HCT116 (cell line): ENCODE results near the gene MTA3. TPM values are rescaled to one million over a fixed set of nuclear protein-coding genes. Genes with fewer than 3 reads are reported as not detected.

ENCODE experiments used
- ATAC-seq: fragments of 200-7000 bp; cut with Tn5 transposase; 2 replicates; pipeline ENCODE4 v1.9.1; 2020; ENCODE audit warnings: mild to moderate bottlenecking, moderate library complexity
- BruUV-seq: library from RNA; stranded (reverse); fragments of 400-500 nt; replicated peaks from 2 replicates; lab custom pipeline; 2021; lab: Mats Ljungman, UMichigan
- CTCF ChIA-PET: fragments of 300-600 bp; sonication (Branson Sonifier 250); formaldehyde crosslinking; loops from one replicate; lab custom pipeline; 2021; ENCODE audit warnings: antibody characterized with exemption; lab: Charles Lee
- POLR2A ChIA-PET: fragments of 300-600, 350-600 bp; sonication (Branson Sonifier 250); formaldehyde crosslinking; loops from one replicate; lab custom pipeline; 2021; ENCODE audit warnings: antibody characterized with exemption; lab: Charles Lee
- RAD21 ChIA-PET, 2 experiments: fragments of 300-600 bp; sonication (Branson Sonifier 250); formaldehyde crosslinking; loops; one replicate each; lab custom pipeline; 2023; ENCODE audit warnings: low total read pairs in 2 of 2; ENCODE audit not compliant: uncharacterized antibody in 2 of 2, unreplicated experiment in 2 of 2, low non-redundant PET in 1 of 2; lab: Charles Lee
- DNase-seq: peaks from one replicate; pipeline ENCODE4 v3.0.0-alpha.2; 2010; ENCODE audit warnings: low read depth, low spot score
- H2AFZ ChIP-seq: fragments of 200-600 bp; shearing (Covaris generic), sonication (generic); 2 replicates; pipeline ENCODE4 v1.6.1; 2017; ENCODE audit warnings: low read depth, mixed run types, mixed read lengths, antibody characterized with exemption, low read length; ENCODE audit not compliant: poor library complexity, severe bottlenecking
- H3K27ac ChIP-seq: 2 replicates; pipeline ENCODE4 v1.5.1; 2012; ENCODE audit warnings: low read depth, low read length
- H3K27me3 ChIP-seq: fragments of 200-600 bp; sonication (generic); 2 replicates; pipeline ENCODE4 v1.6.1; 2016; ENCODE audit warnings: mixed run types, low read length, mixed read lengths; ENCODE audit not compliant: insufficient read depth
- H3K36me3 ChIP-seq, 2 experiments: fragments of 200-500 bp in 1 of 2; fragments of 200-600 bp in 1 of 2; sonication (Bioruptor generic) in 1 of 2; sonication (generic) in 1 of 2; 2 replicates each; pipeline versions ENCODE4 v1.5.1 to v1.6.1; 2014 to 2016; ENCODE audit warnings: low read length in 2 of 2, inconsistent platforms in 1 of 2, mixed read lengths in 1 of 2, mixed run types in 1 of 2; ENCODE audit not compliant: insufficient read depth in 2 of 2, control insufficient read depth in 1 of 2
- H3K4me1 ChIP-seq, 2 experiments: fragments of 200-600 bp in 1 of 2; sonication (generic) in 1 of 2; 2 replicates each; pipeline versions ENCODE4 v1.5.1 to v1.6.1; 2012 to 2017; ENCODE audit warnings: low read length in 2 of 2, inconsistent platforms in 1 of 2, mild to moderate bottlenecking in 1 of 2, mixed read lengths in 1 of 2, mixed run types in 1 of 2, moderate library complexity in 1 of 2; ENCODE audit not compliant: insufficient read depth in 2 of 2, control insufficient read depth in 1 of 2
- H3K4me2 ChIP-seq: fragments of 200-600 bp; sonication (generic); 2 replicates; pipeline ENCODE4 v1.6.1; 2017; ENCODE audit warnings: mixed run types, low read length, mixed read lengths
- H3K4me3 ChIP-seq, 2 experiments: fragments of 200-600 bp in 1 of 2; sonication (generic) in 1 of 2; replicated peaks in 1 of 2; 2 replicates each; pipeline ENCODE4 v1.5.1; 2011 to 2016; ENCODE audit warnings: low read length in 2 of 2, control low read depth in 1 of 2, low read depth in 1 of 2, mild to moderate bottlenecking in 1 of 2, mixed read lengths in 1 of 2, mixed run types in 1 of 2
- H3K79me2 ChIP-seq: fragments of 200-600 bp; sonication (generic); 2 replicates; pipeline ENCODE4 v1.6.1; 2017; ENCODE audit warnings: mild to moderate bottlenecking, mixed run types, low read length, moderate library complexity, mixed read lengths; ENCODE audit not compliant: insufficient read depth
- H3K9ac ChIP-seq: fragments of 200-600 bp; sonication (generic); 2 replicates; pipeline ENCODE4 v1.6.1; 2016; ENCODE audit warnings: low read length, mixed read lengths
- H3K9me2 ChIP-seq: fragments of 200-600 bp; sonication (generic), shearing (Covaris generic); 2 replicates; pipeline ENCODE4 v1.6.1; 2017; ENCODE audit warnings: mixed run types, mild to moderate bottlenecking, moderate library complexity; ENCODE audit not compliant: insufficient read depth
- H3K9me3 ChIP-seq, 2 experiments: fragments of 200-500 bp in 1 of 2; fragments of 200-600 bp in 1 of 2; sonication (Bioruptor generic) in 1 of 2; sonication (generic) in 1 of 2; 2 replicates each; pipeline ENCODE4 v1.6.1; 2014 to 2017; ENCODE audit warnings: low read length in 2 of 2, mixed read lengths in 2 of 2, inconsistent platforms in 1 of 2, low read depth in 1 of 2, mild to moderate bottlenecking in 1 of 2, mixed run types in 1 of 2, moderate library complexity in 1 of 2; ENCODE audit not compliant: control insufficient read depth in 1 of 2, insufficient read depth in 1 of 2
- H4K20me1 ChIP-seq: fragments of 200-600 bp; sonication (generic), shearing (Covaris generic); 2 replicates; pipeline ENCODE4 v1.6.1; 2017; ENCODE audit warnings: mixed run types, mild to moderate bottlenecking, moderate library complexity; ENCODE audit not compliant: insufficient read depth
- ELF1 ChIP-seq: IDR thresholded peaks from 2 replicates; pipeline ENCODE4 v1.6.1; 2012; ENCODE audit warnings: low read depth, borderline replicate concordance
- EZH2 ChIP-seq: fragments of 200-600 bp; sonication (generic); IDR thresholded peaks from 2 replicates; pipeline ENCODE4 v1.6.1; 2017; ENCODE audit warnings: antibody characterized with exemption, mixed run types
- EZH2phosphoT487 ChIP-seq: fragments of 200-600 bp; IDR thresholded peaks from 2 replicates; pipeline ENCODE4 v1.6.1; 2018; ENCODE audit warnings: antibody characterized with exemption, borderline replicate concordance
- FOSL1 ChIP-seq: IDR thresholded peaks from 2 replicates; pipeline ENCODE4 v1.6.1; 2012; ENCODE audit warnings: low read depth
- POLR2A ChIP-seq: IDR thresholded peaks from 2 replicates; pipeline ENCODE4 v1.7.0; 2011; ENCODE audit warnings: borderline replicate concordance; ENCODE audit not compliant: insufficient read depth, insufficient read length; ENCODE audit errors: extremely low read depth
- POLR2AphosphoS5 ChIP-seq: IDR thresholded peaks from 2 replicates; pipeline ENCODE4 v1.6.1; 2011; ENCODE audit warnings: mild to moderate bottlenecking, low read depth, low read length, moderate library complexity
- SIN3A ChIP-seq: IDR thresholded peaks from 2 replicates; pipeline ENCODE4 v1.6.1; 2012; ENCODE audit warnings: low read depth
- SP1 ChIP-seq: IDR thresholded peaks from 2 replicates; pipeline ENCODE4 v1.6.1; 2012; ENCODE audit warnings: low read depth
- SRF ChIP-seq: IDR thresholded peaks from 2 replicates; pipeline ENCODE4 v1.6.1; 2012; ENCODE audit warnings: low read depth
- YY1 ChIP-seq: IDR thresholded peaks from 2 replicates; pipeline ENCODE4 v1.6.1; 2011; ENCODE audit warnings: low read length, low read depth, moderate library complexity, mild to moderate bottlenecking; ENCODE audit not compliant: insufficient replicate concordance; ENCODE audit errors: extremely low read depth
- intact Hi-C: fragments of 100-400 bp; cut with micrococcal nuclease; formaldehyde crosslinking; loops from 2 replicates; pipeline ENCODE4 v1.10.0; 2022
- total RNA-seq: library from RNA; stranded (reverse); gene quantifications from one replicate; pipeline ENCODE4 v1.2.1, GENCODE V29; 2021; ENCODE audit not compliant: unreplicated experiment
- TF ChIP-seq, protein P1 (sequence below): IDR thresholded peaks from 2 replicates; pipeline ENCODE4 v1.6.1; 2012; ENCODE audit warnings: low read depth
- TF ChIP-seq, protein P2 (sequence below): IDR thresholded peaks from 2 replicates; pipeline ENCODE4 v1.6.1; 2012
- TF ChIP-seq, protein P3 (sequence below): IDR thresholded peaks from 2 replicates; pipeline ENCODE4 v1.6.1; 2012

MTA3 gene
- total RNA-seq, 1 experiment from 2014 or later: 46.3 TPM

DNA sequence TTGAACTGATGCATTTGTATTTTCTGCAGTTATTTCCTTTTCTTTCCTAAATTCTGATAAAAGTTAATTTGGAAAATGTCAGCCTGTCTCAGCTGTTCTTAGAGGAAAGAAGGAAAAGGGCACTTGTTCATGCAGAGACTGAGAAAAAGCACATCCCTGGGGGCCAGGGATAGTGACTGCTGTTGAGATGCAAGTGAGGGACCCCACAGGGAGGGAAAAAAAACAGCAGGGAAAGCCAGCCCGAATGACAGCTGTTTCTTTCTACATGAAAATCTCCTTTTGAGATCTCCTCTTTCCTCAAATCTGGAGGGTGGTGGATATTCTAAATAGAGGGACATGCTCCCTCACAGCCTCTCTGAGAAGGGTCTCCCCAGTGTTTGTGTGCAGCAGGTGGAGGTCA, 14.0 kb upstream of the MTA3 start:
- Histone ChIP-seq H3K4me1 (peaks cover 0 to 7% of the 10 kb centered on the region in 2 experiments; a peak in 3 of 4 replicates), H3K4me2 (no peak overlapping the region), H3K27ac (no peak overlapping the region), H3K79me2 (no peaks in the 10 kb centered on the region), H3K36me3 (no peaks in the 10 kb centered on the region), H3K9me2 (no peaks in the 10 kb centered on the region), H4K20me1 (no peaks in the 10 kb centered on the region), H3K4me3 (no peak overlapping the region), H3K9me3 (no peaks in the 10 kb centered on the region), H3K27me3 (no peaks in the 10 kb centered on the region), H3K9ac (no peak overlapping the region), H2AFZ (no peak overlapping the region)
- ChIA-PET POLR2A (no interaction called here), RAD21 (no interaction called here), CTCF (no interaction called here)
- TF ChIP-seq SP1 (no peak), EZH2 (no peak)
- BruUV-seq: no TSS peak
- ATAC-seq (no peak), DNase-seq (no peak)
- intact Hi-C loops: no loop called here

DNA sequence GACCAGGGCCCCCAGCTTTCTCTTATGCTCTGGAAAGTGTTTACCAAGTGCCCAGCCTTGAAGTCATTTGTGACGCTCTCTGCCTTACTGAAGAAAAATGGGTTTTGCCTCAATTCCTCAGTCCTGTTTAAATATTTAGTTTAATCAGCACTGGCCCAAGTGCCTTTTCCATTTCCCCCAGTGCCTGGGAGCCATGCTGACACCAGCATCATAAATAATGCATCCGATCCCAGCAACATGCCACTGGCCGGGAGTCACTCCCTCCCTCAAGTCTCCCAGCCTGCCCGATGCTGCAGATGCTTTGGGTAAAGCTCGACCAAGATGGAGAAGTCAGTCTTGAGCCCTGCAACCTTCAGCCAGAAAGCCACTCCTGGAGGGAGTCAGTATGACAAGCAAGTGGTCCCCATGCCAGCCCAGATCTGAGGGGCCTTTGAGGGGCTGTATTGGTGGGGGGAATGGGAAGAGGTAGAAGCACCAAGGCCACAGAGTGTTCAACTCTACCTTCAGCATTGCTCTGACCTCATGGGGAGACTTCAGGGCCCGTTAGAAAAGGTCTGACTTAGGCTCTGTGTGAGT, 12.0 kb upstream of the MTA3 start:
- CTCF ChIA-PET: no interaction called here
- Histone ChIP-seq H3K27me3 (no peaks in the 10 kb centered on the region), H3K9me3 (no peaks in the 10 kb centered on the region)
- no peak for ATAC-seq
- RAD21 ChIA-PET: no interaction called here
- TF ChIP-seq SRF (no peak), YY1 (no peak), FOSL1 (no peak), ELF1 (no peak), EZH2phosphoT487 (no peak), POLR2A (no peak), SIN3A (no peak), POLR2AphosphoS5 (no peak)
- TF ChIP-seq, protein P1, sequence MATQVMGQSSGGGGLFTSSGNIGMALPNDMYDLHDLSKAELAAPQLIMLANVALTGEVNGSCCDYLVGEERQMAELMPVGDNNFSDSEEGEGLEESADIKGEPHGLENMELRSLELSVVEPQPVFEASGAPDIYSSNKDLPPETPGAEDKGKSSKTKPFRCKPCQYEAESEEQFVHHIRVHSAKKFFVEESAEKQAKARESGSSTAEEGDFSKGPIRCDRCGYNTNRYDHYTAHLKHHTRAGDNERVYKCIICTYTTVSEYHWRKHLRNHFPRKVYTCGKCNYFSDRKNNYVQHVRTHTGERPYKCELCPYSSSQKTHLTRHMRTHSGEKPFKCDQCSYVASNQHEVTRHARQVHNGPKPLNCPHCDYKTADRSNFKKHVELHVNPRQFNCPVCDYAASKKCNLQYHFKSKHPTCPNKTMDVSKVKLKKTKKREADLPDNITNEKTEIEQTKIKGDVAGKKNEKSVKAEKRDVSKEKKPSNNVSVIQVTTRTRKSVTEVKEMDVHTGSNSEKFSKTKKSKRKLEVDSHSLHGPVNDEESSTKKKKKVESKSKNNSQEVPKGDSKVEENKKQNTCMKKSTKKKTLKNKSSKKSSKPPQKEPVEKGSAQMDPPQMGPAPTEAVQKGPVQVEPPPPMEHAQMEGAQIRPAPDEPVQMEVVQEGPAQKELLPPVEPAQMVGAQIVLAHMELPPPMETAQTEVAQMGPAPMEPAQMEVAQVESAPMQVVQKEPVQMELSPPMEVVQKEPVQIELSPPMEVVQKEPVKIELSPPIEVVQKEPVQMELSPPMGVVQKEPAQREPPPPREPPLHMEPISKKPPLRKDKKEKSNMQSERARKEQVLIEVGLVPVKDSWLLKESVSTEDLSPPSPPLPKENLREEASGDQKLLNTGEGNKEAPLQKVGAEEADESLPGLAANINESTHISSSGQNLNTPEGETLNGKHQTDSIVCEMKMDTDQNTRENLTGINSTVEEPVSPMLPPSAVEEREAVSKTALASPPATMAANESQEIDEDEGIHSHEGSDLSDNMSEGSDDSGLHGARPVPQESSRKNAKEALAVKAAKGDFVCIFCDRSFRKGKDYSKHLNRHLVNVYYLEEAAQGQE: no peak
- TF ChIP-seq, protein P2, sequence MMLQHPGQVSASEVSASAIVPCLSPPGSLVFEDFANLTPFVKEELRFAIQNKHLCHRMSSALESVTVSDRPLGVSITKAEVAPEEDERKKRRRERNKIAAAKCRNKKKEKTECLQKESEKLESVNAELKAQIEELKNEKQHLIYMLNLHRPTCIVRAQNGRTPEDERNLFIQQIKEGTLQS: no peak
- TF ChIP-seq, protein P3, sequence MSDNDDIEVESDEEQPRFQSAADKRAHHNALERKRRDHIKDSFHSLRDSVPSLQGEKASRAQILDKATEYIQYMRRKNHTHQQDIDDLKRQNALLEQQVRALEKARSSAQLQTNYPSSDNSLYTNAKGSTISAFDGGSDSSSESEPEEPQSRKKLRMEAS: no peak
- TF ChIP-seq, all 23 proteins: peak for 0
- Histone ChIP-seq H2AFZ (no peak overlapping the region), H3K27ac (no peak overlapping the region), H3K4me3 (no peak overlapping the region), H3K9me2 (no peaks in the 10 kb centered on the region), H3K36me3 (no peaks in the 10 kb centered on the region), H3K79me2 (no peaks in the 10 kb centered on the region), H3K4me2 (no peak overlapping the region), H4K20me1 (no peaks in the 10 kb centered on the region), H3K4me1 (peaks cover 0 to 7% of the 10 kb centered on the region in 2 experiments; a peak in 3 of 4 replicates), H3K9ac (no peak overlapping the region)
- POLR2A ChIA-PET: no interaction called here
- no peak for DNase-seq
- intact Hi-C loops: no loop called here
- no TSS peak for BruUV-seq
